Neural cell (in vitro differentiated cells): Measurements from ENCODE around the gene PDE8A.

Experiments
- CTCF ChIP-seq: fragments of 450-650 bp; IDR thresholded peaks from 2 replicates; pipeline ENCODE4 v1.5.1; 2014; ENCODE audit warnings: antibody characterized with exemption, mild to moderate bottlenecking, moderate library complexity; ENCODE audit not compliant: poor library complexity, severe bottlenecking
- EP300 ChIP-seq: fragments of 450-650 bp; conservative IDR thresholded peaks from 2 replicates; pipeline ENCODE4 v1.6.1; 2014; ENCODE audit warnings: antibody characterized with exemption, mild to moderate bottlenecking, moderate library complexity; ENCODE audit not compliant: poor library complexity, severe bottlenecking
- TAF1 ChIP-seq: IDR thresholded peaks from 2 replicates; pipeline ENCODE4 v1.6.1; 2012; ENCODE audit warnings: low read depth

DNA sequence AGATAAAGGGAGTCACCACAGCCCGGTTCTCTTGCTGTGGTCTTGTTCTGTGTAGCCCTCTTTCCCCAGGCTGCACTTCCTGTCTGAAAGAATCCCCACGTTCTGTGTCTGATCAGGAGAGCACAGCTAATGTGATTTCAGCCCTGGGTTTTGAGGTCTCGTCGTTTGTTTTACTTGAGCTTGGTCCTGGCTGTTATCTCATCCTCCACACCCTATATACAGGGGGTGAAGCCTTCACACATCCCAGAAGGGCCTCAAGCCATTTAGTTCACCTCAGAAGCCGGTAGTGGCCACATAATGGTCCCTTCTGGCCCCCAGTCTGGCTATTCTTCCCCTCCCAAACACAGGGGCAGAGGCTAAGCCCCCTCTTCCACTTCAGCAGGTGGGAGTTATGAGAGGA lies 115.6 kb downstream of the PDE8A start:
- TF ChIP-seq TAF1 (no peak), EP300 (no peak), CTCF (no peak)
